ENCODE results near the gene UBE2I. TPM values are rescaled to one million over a fixed set of nuclear protein-coding genes. Genes with fewer than 3 reads are reported as not detected.
"Not testable (repeated sequence)": the region's sequence is repeated elsewhere in the genome, so short reads cannot be mapped to it uniquely, and the experiment has no call there.

Gene UBE2I
- total and polyA plus RNA-seq, 2 donors (not counting 1 experiment from before 2014, with no cell fraction given) = 152 to 265 TPM

- Histone ChIP-seq H3K4me2 (replicated peaks; ENCODE audit: low read depth, low read length, poor library complexity, severe bottlenecking) (no peak overlapping the region), H3K4me1 (ENCODE audit: control insufficient read depth in 2 of 2, insufficient read depth in 2 of 2, low read length in 2 of 2) (peaks cover 12 to 28% of the 10 kb centered on the region in 2 donors), H3K36me3 (replicated peaks in 1 of 2; ENCODE audit: control extremely low read depth in 1 of 2, control insufficient read depth in 1 of 2, extremely low read depth in 1 of 2, insufficient read depth in 2 of 2, low read length in 1 of 2) (no peaks in the 10 kb centered on the region), H3K27ac (ENCODE audit: low read length in 2 of 2) (no peak overlapping the region), H3K9ac (ENCODE audit: low read length) (no peak overlapping the region), H3K79me2 (ENCODE audit: control insufficient read depth, insufficient read depth, low read length) (no peaks in the 10 kb centered on the region), H2AFZ (ENCODE audit: insufficient read depth, low read depth, low read length, poor library complexity, severe bottlenecking) (no peak overlapping the region), H3K9me3 (ENCODE audit: control extremely low read depth in 1 of 3, control insufficient read depth in 2 of 3, insufficient read depth in 1 of 3, low read length in 2 of 3) (peaks cover 0 to 6% (median 0%) of the 10 kb centered on the region in 3 donors), H4K20me1 (ENCODE audit: control insufficient read depth, insufficient read depth, low read length, poor library complexity, severe bottlenecking) (no peaks in the 10 kb centered on the region), H3K27me3 (replicated peaks in 1 of 4; ENCODE audit: control extremely low read depth in 1 of 4, control insufficient read depth in 3 of 4, insufficient read depth in 4 of 4, low read length in 3 of 4) (peaks cover 0 to 38% (median 7%) of the 10 kb centered on the region in 4 experiments), H3K4me3 (ENCODE audit: control extremely low read depth in 1 of 5, extremely low read depth in 1 of 5, insufficient read depth in 1 of 5, low read depth in 2 of 5, low read length in 4 of 5) (no peak overlapping the region)
- WGBS (ENCODE audit: insufficient coverage) = 86% methylated on average over 24 of the region's 29 CpGs
- Mint-ChIP-seq H3K27me3 (peaks cover 27% of the 10 kb centered on the region), H3K9me3 (ENCODE audit: insufficient read depth) (no peaks in the 10 kb centered on the region), H3K4me3 (no peak overlapping the region), H3K27ac (no peak overlapping the region), H3K4me1 (peaks cover 14% of the 10 kb centered on the region)
- no peak for TF ChIP-seq EZH2 (IDR thresholded peaks at IDR 0.05; ENCODE audit: borderline replicate concordance, insufficient read depth, low read depth, low read length, poor library complexity, severe bottlenecking)
- TF ChIP-seq CTCF (IDR thresholded peaks at IDR 0.05) = no peak
- ChIA-PET CTCF (interaction anchor here (1.3 to 2.0 kb wide), 2 partner anchors 8 to 10 kb away, joined by 3 to 7 read pairs; no protein-coding TSS in a partner anchor), POLR2A (no interaction called here)
- DNase-seq = no peak
- ATAC-seq (ENCODE audit: low read depth) = no peak
- intact Hi-C loops (cut with micrococcal nuclease) = no loop called here
Measured at GRCh38 chr16:1290860-1291575, 18.4 kb upstream of the UBE2I start.

GRCh38 chr16:1291576-1291974 lies 17.9 kb upstream of the UBE2I start:
- peaks cover 27% of the 10 kb centered on the region for H3K27me3 Mint-ChIP-seq
- Histone ChIP-seq H3K9me3 (ENCODE audit: control extremely low read depth in 1 of 3, control insufficient read depth in 2 of 3, insufficient read depth in 1 of 3, low read length in 2 of 3) (peaks cover 0 to 6% (median 0%) of the 10 kb centered on the region in 3 donors), H3K27ac (ENCODE audit: low read length in 2 of 2) (no peak overlapping the region), H3K4me1 (ENCODE audit: control insufficient read depth in 2 of 2, insufficient read depth in 2 of 2, low read length in 2 of 2) (peaks cover 12 to 33% of the 10 kb centered on the region in 2 donors), H3K4me2 (replicated peaks; ENCODE audit: low read depth, low read length, poor library complexity, severe bottlenecking) (no peak overlapping the region), H3K9ac (ENCODE audit: low read length) (no peak overlapping the region), H3K4me3 (ENCODE audit: control extremely low read depth in 1 of 5, extremely low read depth in 1 of 5, insufficient read depth in 1 of 5, low read depth in 2 of 5, low read length in 4 of 5) (no peak overlapping the region), H3K36me3 (replicated peaks in 1 of 2; ENCODE audit: control extremely low read depth in 1 of 2, control insufficient read depth in 1 of 2, extremely low read depth in 1 of 2, insufficient read depth in 2 of 2, low read length in 1 of 2) (no peaks in the 10 kb centered on the region), H2AFZ (ENCODE audit: insufficient read depth, low read depth, low read length, poor library complexity, severe bottlenecking) (no peak overlapping the region), H3K79me2 (ENCODE audit: control insufficient read depth, insufficient read depth, low read length) (no peaks in the 10 kb centered on the region), H3K27me3 (replicated peaks in 1 of 4; ENCODE audit: control extremely low read depth in 1 of 4, control insufficient read depth in 3 of 4, insufficient read depth in 4 of 4, low read length in 3 of 4) (peaks cover 0 to 38% (median 7%) of the 10 kb centered on the region in 4 experiments), H4K20me1 (ENCODE audit: control insufficient read depth, insufficient read depth, low read length, poor library complexity, severe bottlenecking) (no peaks in the 10 kb centered on the region)
- 72% methylated on average over 17 of the region's 17 CpGs for WGBS (ENCODE audit: insufficient coverage)
- H3K4me3 Mint-ChIP-seq = no peak overlapping the region
- ChIA-PET CTCF (no interaction called here), POLR2A (no interaction called here)
- H3K9me3 Mint-ChIP-seq (ENCODE audit: insufficient read depth) = no peaks in the 10 kb centered on the region
- ATAC-seq (ENCODE audit: low read depth) (no peak), DNase-seq (no peak)
- intact Hi-C loops (cut with micrococcal nuclease) = no loop called here
- TF ChIP-seq CTCF (IDR thresholded peaks at IDR 0.05) (no peak), EZH2 (IDR thresholded peaks at IDR 0.05; ENCODE audit: borderline replicate concordance, insufficient read depth, low read depth, low read length, poor library complexity, severe bottlenecking) (no peak)
- no peak overlapping the region for H3K27ac Mint-ChIP-seq
- peaks cover 18% of the 10 kb centered on the region for H3K4me1 Mint-ChIP-seq

- H3K27me3 ChIP-seq (replicated peaks in 1 of 4; ENCODE audit: control extremely low read depth in 1 of 4, control insufficient read depth in 3 of 4, insufficient read depth in 4 of 4, low read length in 3 of 4) = peaks cover 0 to 38% (median 7%) of the 10 kb centered on the region in 4 experiments
- intact Hi-C loops (cut with micrococcal nuclease) = not testable (repeated sequence)
Measured at GRCh38 chr16:1292208-1292607, 17.2 kb upstream of the UBE2I start.

More at GRCh38 chr16:1292208-1292607, 17.2 kb upstream of the UBE2I start:
- H3K9ac ChIP-seq (ENCODE audit: low read length); CTCF ChIA-PET; H3K4me3 ChIP-seq (ENCODE audit: control extremely low read depth in 1 of 5, extremely low read depth in 1 of 5, insufficient read depth in 1 of 5, low read depth in 2 of 5, low read length in 4 of 5); H3K4me2 ChIP-seq (replicated peaks; ENCODE audit: low read depth, low read length, poor library complexity, severe bottlenecking); H3K9me3 Mint-ChIP-seq (ENCODE audit: insufficient read depth); H3K79me2 ChIP-seq (ENCODE audit: control insufficient read depth, insufficient read depth, low read length); H3K27ac Mint-ChIP-seq; ATAC-seq (ENCODE audit: low read depth); H3K36me3 ChIP-seq (replicated peaks in 1 of 2; ENCODE audit: control extremely low read depth in 1 of 2, control insufficient read depth in 1 of 2, extremely low read depth in 1 of 2, insufficient read depth in 2 of 2, low read length in 1 of 2); DNase-seq; H3K9me3 ChIP-seq (ENCODE audit: control extremely low read depth in 1 of 3, control insufficient read depth in 2 of 3, insufficient read depth in 1 of 3, low read length in 2 of 3); H3K27ac ChIP-seq (ENCODE audit: low read length in 2 of 2); H3K4me3 Mint-ChIP-seq; H2AFZ ChIP-seq (ENCODE audit: insufficient read depth, low read depth, low read length, poor library complexity, severe bottlenecking); H4K20me1 ChIP-seq (ENCODE audit: control insufficient read depth, insufficient read depth, low read length, poor library complexity, severe bottlenecking): not testable (repeated sequence)
- Mint-ChIP-seq H3K4me1 (peaks cover 24% of the 10 kb centered on the region), H3K27me3 (peaks cover 27% of the 10 kb centered on the region)
- POLR2A ChIA-PET = interaction anchor here (0.6 kb wide), 1 partner anchor 608 kb away, joined by 4 read pairs; the partner anchor contains the start of gene JMJD8
- 68% methylated on average over 4 of the region's 6 CpGs for WGBS (ENCODE audit: insufficient coverage)
- peaks cover 18 to 40% of the 10 kb centered on the region in 2 donors for H3K4me1 ChIP-seq (ENCODE audit: control insufficient read depth in 2 of 2, insufficient read depth in 2 of 2, low read length in 2 of 2)

Data from B cell (primary cell).